ENCODE measurements around the gene VSTM2L. TPM values are rescaled to one million over a fixed set of nuclear protein-coding genes. Genes with fewer than 3 reads are reported as not detected.
A peak's percentile ranks its signal among the peaks of the same experiment; 100 is the strongest.

VSTM2L gene
- total and polyA plus RNA-seq, 2 of the 13 experiments (the other 11 are each of a cell fraction or from before 2014, with no cell fraction given), result not detected

DNA sequence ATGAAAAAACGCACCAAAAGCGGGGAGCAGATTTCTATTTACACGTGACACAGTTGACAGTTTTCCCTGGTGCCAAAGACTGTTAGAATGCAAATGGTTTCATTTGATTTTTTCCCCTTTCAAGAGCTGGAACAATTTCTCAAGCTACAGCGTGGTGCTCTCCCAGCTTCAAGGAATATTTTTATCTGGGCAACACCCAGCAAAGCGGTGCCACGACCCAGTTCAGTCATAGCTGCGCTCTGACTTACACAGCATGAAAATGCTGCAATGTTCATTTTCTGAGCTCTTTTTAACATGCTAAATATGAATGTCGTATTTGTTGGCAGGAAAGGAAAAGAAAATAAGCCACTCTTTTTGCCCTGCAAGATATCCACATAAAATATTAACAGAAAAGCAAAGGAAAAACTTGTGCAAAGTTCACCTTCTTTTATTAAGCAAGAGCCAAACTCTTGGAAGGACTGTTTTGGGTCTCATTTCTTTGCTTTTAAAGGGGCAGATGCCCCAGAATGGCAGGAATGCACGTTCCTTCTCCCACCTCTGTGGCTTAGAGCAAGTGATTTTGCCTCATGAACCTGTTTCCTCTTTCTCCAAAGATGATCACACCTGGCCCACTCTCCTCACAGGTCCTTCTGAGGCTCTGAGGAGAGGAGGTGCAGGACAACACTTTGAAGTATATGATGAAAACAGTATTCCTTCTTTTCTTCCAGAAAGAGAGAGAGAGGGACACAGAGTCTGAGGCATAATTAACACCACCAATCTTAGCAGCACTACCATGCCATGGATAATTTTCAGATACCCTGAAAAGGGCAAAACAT, 83.3 kb downstream of the VSTM2L start (continued):
- TF ChIP-seq, protein P1, sequence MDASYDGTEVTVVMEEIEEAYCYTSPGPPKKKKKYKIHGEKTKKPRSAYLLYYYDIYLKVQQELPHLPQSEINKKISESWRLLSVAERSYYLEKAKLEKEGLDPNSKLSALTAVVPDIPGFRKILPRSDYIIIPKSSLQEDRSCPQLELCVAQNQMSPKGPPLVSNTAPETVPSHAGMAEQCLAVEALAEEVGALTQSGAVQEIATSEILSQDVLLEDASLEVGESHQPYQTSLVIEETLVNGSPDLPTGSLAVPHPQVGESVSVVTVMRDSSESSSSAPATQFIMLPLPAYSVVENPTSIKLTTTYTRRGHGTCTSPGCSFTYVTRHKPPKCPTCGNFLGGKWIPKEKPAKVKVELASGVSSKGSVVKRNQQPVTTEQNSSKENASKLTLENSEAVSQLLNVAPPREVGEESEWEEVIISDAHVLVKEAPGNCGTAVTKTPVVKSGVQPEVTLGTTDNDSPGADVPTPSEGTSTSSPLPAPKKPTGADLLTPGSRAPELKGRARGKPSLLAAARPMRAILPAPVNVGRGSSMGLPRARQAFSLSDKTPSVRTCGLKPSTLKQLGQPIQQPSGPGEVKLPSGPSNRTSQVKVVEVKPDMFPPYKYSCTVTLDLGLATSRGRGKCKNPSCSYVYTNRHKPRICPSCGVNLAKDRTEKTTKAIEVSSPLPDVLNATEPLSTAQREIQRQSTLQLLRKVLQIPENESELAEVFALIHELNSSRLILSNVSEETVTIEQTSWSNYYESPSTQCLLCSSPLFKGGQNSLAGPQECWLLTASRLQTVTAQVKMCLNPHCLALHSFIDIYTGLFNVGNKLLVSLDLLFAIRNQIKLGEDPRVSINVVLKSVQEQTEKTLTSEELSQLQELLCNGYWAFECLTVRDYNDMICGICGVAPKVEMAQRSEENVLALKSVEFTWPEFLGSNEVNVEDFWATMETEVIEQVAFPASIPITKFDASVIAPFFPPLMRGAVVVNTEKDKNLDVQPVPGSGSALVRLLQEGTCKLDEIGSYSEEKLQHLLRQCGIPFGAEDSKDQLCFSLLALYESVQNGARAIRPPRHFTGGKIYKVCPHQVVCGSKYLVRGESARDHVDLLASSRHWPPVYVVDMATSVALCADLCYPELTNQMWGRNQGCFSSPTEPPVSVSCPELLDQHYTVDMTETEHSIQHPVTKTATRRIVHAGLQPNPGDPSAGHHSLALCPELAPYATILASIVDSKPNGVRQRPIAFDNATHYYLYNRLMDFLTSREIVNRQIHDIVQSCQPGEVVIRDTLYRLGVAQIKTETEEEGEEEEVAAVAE (CRISPR knock-in tag; IDR thresholded peaks at IDR 0.05; ENCODE audit: borderline replicate concordance), result no peak
- peak; percentile 66; the same call in 1 of the 2 replicates for TF ChIP-seq CHD4 (IDR thresholded peaks at IDR 0.05; ENCODE audit: borderline replicate concordance, low read length)
- TF ChIP-seq, protein P2, sequence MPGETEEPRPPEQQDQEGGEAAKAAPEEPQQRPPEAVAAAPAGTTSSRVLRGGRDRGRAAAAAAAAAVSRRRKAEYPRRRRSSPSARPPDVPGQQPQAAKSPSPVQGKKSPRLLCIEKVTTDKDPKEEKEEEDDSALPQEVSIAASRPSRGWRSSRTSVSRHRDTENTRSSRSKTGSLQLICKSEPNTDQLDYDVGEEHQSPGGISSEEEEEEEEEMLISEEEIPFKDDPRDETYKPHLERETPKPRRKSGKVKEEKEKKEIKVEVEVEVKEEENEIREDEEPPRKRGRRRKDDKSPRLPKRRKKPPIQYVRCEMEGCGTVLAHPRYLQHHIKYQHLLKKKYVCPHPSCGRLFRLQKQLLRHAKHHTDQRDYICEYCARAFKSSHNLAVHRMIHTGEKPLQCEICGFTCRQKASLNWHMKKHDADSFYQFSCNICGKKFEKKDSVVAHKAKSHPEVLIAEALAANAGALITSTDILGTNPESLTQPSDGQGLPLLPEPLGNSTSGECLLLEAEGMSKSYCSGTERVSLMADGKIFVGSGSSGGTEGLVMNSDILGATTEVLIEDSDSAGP (CRISPR knock-in tag; IDR thresholded peaks at IDR 0.05; ENCODE audit: borderline replicate concordance), result peak; percentile 93
- TF ChIP-seq RFXAP (CRISPR knock-in tag; IDR thresholded peaks at IDR 0.05; ENCODE audit: borderline replicate concordance), result 0 out of 2 replicates have a peak, but pooled peaks have one; percentile 27
- TF ChIP-seq ZNF605 (CRISPR knock-in tag; IDR thresholded peaks at IDR 0.05), result 0 out of 2 replicates have a peak, but pooled peaks have one; percentile 20
- TF ChIP-seq ZNF383 (CRISPR knock-in tag; IDR thresholded peaks at IDR 0.05; ENCODE audit: borderline replicate concordance), result 0 out of 2 replicates have a peak, but pooled peaks have one; percentile 30
- no peak for TF ChIP-seq ZNF607 (CRISPR knock-in tag; IDR thresholded peaks at IDR 0.05; ENCODE audit: borderline replicate concordance)
- TF ChIP-seq, protein P3, sequence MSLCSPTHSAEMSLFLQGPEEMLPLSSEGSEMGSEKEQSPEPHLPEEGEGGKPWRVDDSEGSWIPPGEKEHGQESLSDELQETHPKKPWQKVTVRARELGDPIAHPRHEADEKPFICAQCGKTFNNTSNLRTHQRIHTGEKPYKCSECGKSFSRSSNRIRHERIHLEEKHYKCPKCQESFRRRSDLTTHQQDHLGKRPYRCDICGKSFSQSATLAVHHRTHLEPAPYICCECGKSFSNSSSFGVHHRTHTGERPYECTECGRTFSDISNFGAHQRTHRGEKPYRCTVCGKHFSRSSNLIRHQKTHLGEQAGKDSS (CRISPR knock-in tag; IDR thresholded peaks at IDR 0.05; ENCODE audit: borderline replicate concordance, low read depth), result 0 out of 2 replicates have a peak, but pooled peaks have one; percentile 9
- no peak for TF ChIP-seq ATF1 (CRISPR knock-in tag; IDR thresholded peaks at IDR 0.05)
- TF ChIP-seq, protein P4, sequence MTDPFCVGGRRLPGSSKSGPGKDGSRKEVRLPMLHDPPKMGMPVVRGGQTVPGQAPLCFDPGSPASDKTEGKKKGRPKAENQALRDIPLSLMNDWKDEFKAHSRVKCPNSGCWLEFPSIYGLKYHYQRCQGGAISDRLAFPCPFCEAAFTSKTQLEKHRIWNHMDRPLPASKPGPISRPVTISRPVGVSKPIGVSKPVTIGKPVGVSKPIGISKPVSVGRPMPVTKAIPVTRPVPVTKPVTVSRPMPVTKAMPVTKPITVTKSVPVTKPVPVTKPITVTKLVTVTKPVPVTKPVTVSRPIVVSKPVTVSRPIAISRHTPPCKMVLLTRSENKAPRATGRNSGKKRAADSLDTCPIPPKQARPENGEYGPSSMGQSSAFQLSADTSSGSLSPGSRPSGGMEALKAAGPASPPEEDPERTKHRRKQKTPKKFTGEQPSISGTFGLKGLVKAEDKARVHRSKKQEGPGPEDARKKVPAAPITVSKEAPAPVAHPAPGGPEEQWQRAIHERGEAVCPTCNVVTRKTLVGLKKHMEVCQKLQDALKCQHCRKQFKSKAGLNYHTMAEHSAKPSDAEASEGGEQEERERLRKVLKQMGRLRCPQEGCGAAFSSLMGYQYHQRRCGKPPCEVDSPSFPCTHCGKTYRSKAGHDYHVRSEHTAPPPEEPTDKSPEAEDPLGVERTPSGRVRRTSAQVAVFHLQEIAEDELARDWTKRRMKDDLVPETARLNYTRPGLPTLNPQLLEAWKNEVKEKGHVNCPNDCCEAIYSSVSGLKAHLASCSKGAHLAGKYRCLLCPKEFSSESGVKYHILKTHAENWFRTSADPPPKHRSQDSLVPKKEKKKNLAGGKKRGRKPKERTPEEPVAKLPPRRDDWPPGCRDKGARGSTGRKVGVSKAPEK (CRISPR knock-in tag; IDR thresholded peaks at IDR 0.05; ENCODE audit: borderline replicate concordance), result no peak
- TF ChIP-seq, protein P5, sequence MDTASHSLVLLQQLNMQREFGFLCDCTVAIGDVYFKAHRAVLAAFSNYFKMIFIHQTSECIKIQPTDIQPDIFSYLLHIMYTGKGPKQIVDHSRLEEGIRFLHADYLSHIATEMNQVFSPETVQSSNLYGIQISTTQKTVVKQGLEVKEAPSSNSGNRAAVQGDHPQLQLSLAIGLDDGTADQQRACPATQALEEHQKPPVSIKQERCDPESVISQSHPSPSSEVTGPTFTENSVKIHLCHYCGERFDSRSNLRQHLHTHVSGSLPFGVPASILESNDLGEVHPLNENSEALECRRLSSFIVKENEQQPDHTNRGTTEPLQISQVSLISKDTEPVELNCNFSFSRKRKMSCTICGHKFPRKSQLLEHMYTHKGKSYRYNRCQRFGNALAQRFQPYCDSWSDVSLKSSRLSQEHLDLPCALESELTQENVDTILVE (CRISPR knock-in tag; IDR thresholded peaks at IDR 0.05), result no peak
- TF ChIP-seq KLF13 (CRISPR knock-in tag; IDR thresholded peaks at IDR 0.05), result no peak
- TF ChIP-seq ZFY (CRISPR knock-in tag; IDR thresholded peaks at IDR 0.05), result peak; percentile 0; the same call in 1 of the 2 replicates
- TF ChIP-seq ZNF501 (CRISPR knock-in tag; IDR thresholded peaks at IDR 0.05), result 0 out of 2 replicates have a peak, but pooled peaks have one; percentile 1
- 0 out of 2 replicates have a peak, but pooled peaks have one; percentile 4 for TF ChIP-seq FOXC1 (CRISPR knock-in tag; IDR thresholded peaks at IDR 0.05; ENCODE audit: borderline replicate concordance)
- TF ChIP-seq SP2 (CRISPR knock-in tag; IDR thresholded peaks at IDR 0.05), result no peak

Data from HepG2 (cell line).